ENCODE data around the gene PNMA8A. TPM values are rescaled to one million over a fixed set of nuclear protein-coding genes. Genes with fewer than 3 reads are reported as not detected.

The PNMA8A gene
- total and polyA plus RNA-seq, 2 experiments from 2014 or later, result 17.8 to 21.7 TPM

- H3K27me3 ChIP-seq (ENCODE audit: insufficient read depth), result peaks cover 4% of the 10 kb centered on the region; the same call in 1 of the 2 replicates
- no peaks in the 10 kb centered on the region for H3K9me2 ChIP-seq (ENCODE audit: insufficient read depth)
- no peak for ATAC-seq
- H3K4me1 ChIP-seq (ENCODE audit: insufficient read depth), result peaks cover 16% of the 10 kb centered on the region
- H3K36me3 Mint-ChIP-seq (ENCODE audit: low read depth), result 0 out of 3 replicates have a peak, but pooled peaks cover 3% of the 10 kb centered on the region
- H4K20me1 ChIP-seq (replicated peaks; ENCODE audit: insufficient read depth), result no peaks in the 10 kb centered on the region
- no peak overlapping the region for H3K4me3 ChIP-seq
- H3K4me3 Mint-ChIP-seq, result no peak overlapping the region
- H3K27ac Mint-ChIP-seq, result no peak overlapping the region
- H3K36me3 ChIP-seq (ENCODE audit: insufficient read depth), result no peaks in the 10 kb centered on the region
- H3K27me3 Mint-ChIP-seq (ENCODE audit: insufficient read depth, low read depth, poor library complexity), result peaks cover 19% of the 10 kb centered on the region
- no peak overlapping the region for H3K4me2 ChIP-seq
- peaks cover 15% of the 10 kb centered on the region for H3K4me1 Mint-ChIP-seq
- no peaks in the 10 kb centered on the region for H3K9me3 Mint-ChIP-seq
- H2AFZ ChIP-seq, result peak overlapping the region; percentile 10; the same call in 1 of the 2 replicates
- H3K79me2 ChIP-seq (replicated peaks; ENCODE audit: insufficient read depth), result no peaks in the 10 kb centered on the region
- TF ChIP-seq EZH2phosphoT487 (IDR thresholded peaks at IDR 0.05; ENCODE audit: unreplicated experiment), result no peak
- H3K27ac ChIP-seq (ENCODE audit: low read depth), result no peak overlapping the region
- no peak for DNase-seq (ENCODE audit: low spot score)
- peaks cover 17% of the 10 kb centered on the region for H3F3A ChIP-seq (replicated peaks; ENCODE audit: low read depth)
Measured at GRCh38 chr19:46420056-46420455, 51.3 kb downstream of the PNMA8A start.

Other genes starting within 250 kb of the PNMA8A start
- not detected in 2 replicates for gene IGFL1, start 241.8 kb downstream of the PNMA8A start, total RNA-seq (2014; rRNA removed; shearing (Covaris generic))
- gene IGFL1, start 241.8 kb downstream of the PNMA8A start, polyA plus RNA-seq (2016; fragmentation: Nextera tagmentation; extraction: Ambion mirVana), result not detected in 2 replicates
- 34.1 and 70.5 TPM in 2 replicates for gene HIF3A, start 174.5 kb downstream of the PNMA8A start, total RNA-seq (2014; rRNA removed; shearing (Covaris generic))
- gene HIF3A, start 174.5 kb downstream of the PNMA8A start, polyA plus RNA-seq (2016; fragmentation: Nextera tagmentation; extraction: Ambion mirVana), result 20.4 and 20.8 TPM in 2 replicates
- 111 and 123 TPM in 2 replicates for gene PPP5C, start 124.5 kb downstream of the PNMA8A start, total RNA-seq (2014; rRNA removed; shearing (Covaris generic))
- 45.3 and 51.6 TPM in 2 replicates for gene PPP5C, start 124.5 kb downstream of the PNMA8A start, polyA plus RNA-seq (2016; fragmentation: Nextera tagmentation; extraction: Ambion mirVana)
- gene CCDC8, start 58.0 kb downstream of the PNMA8A start, total RNA-seq (2014; rRNA removed; shearing (Covaris generic)), result 16.5 and 17.4 TPM in 2 replicates
- gene CCDC8, start 58.0 kb downstream of the PNMA8A start, polyA plus RNA-seq (2016; fragmentation: Nextera tagmentation; extraction: Ambion mirVana), result 5.6 and 6.0 TPM in 2 replicates
- gene PNMA8C, start 42.6 kb downstream of the PNMA8A start, total RNA-seq (2014; rRNA removed; shearing (Covaris generic)), result 2.3 and 2.6 TPM in 2 replicates
- 0.44 and 0.59 TPM in 2 replicates for gene PNMA8C, start 42.6 kb downstream of the PNMA8A start, polyA plus RNA-seq (2016; fragmentation: Nextera tagmentation; extraction: Ambion mirVana)
- 1.6 and 1.7 TPM in 2 replicates for gene PNMA8B, start 24.3 kb upstream of the PNMA8A start, total RNA-seq (2014; rRNA removed; shearing (Covaris generic))
- gene PNMA8B, start 24.3 kb upstream of the PNMA8A start, polyA plus RNA-seq (2016; fragmentation: Nextera tagmentation; extraction: Ambion mirVana), result 0.44 and 0.80 TPM in 2 replicates
- 193 and 215 TPM in 2 replicates for gene CALM3, start 129.8 kb upstream of the PNMA8A start, total RNA-seq (2014; rRNA removed; shearing (Covaris generic))
- 143 and 148 TPM in 2 replicates for gene CALM3, start 129.8 kb upstream of the PNMA8A start, polyA plus RNA-seq (2016; fragmentation: Nextera tagmentation; extraction: Ambion mirVana)
- gene PTGIR, start 153.5 kb upstream of the PNMA8A start, total RNA-seq (2014; rRNA removed; shearing (Covaris generic)), result not detected in 2 replicates
- not detected in 2 replicates for gene PTGIR, start 153.5 kb upstream of the PNMA8A start, polyA plus RNA-seq (2016; fragmentation: Nextera tagmentation; extraction: Ambion mirVana)
- gene GNG8, start 164.6 kb upstream of the PNMA8A start, total RNA-seq (2014; rRNA removed; shearing (Covaris generic)), result not detected in 2 replicates
- 5.7 and 5.9 TPM in 2 replicates for gene GNG8, start 164.6 kb upstream of the PNMA8A start, polyA plus RNA-seq (2016; fragmentation: Nextera tagmentation; extraction: Ambion mirVana)
- gene DACT3, start 189.6 kb upstream of the PNMA8A start, total RNA-seq (2014; rRNA removed; shearing (Covaris generic)), result 1.2 and 2.6 TPM in 2 replicates
- gene DACT3, start 189.6 kb upstream of the PNMA8A start, polyA plus RNA-seq (2016; fragmentation: Nextera tagmentation; extraction: Ambion mirVana), result 0.75 and 0.78 TPM in 2 replicates
- 66.6 and 68.0 TPM in 2 replicates for gene PRKD2, start 245.6 kb upstream of the PNMA8A start, total RNA-seq (2014; rRNA removed; shearing (Covaris generic))
- 53.8 and 53.9 TPM in 2 replicates for gene PRKD2, start 245.6 kb upstream of the PNMA8A start, polyA plus RNA-seq (2016; fragmentation: Nextera tagmentation; extraction: Ambion mirVana)